ENCODE results near the gene OR56A4. TPM values are rescaled to one million over a fixed set of nuclear protein-coding genes. Genes with fewer than 3 reads are reported as not detected.
"Not testable (repeated sequence)": the region's sequence is repeated elsewhere in the genome, so short reads cannot be mapped to it uniquely, and the experiment has no call there.

OR56A4 gene
- total RNA-seq, 1 experiment from 2014 or later: not detected

DNA sequence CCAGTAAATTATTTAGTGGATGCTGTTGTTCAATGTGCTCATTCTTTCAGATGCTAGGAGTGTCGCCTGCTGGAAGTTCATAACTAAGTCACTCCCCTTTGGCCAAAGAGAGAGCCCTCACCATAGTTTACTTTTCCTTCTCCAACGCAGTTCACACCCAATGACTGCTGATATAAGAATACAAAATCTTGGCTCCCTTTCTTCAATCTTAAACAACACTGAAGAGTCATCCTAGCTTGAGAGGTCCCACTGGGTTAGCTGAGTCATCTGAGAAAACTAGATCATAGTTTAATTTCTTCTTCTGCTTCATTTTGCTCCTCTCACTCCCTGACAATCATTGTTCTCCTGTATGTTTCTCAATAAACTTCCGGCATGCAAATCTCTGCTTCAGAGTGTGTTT, 14.6 kb downstream of the OR56A4 start:
- H3K4me1 ChIP-seq (replicated peaks): no peaks in the 10 kb centered on the region
- no peaks in the 10 kb centered on the region for H3K27me3 ChIP-seq (replicated peaks)
- H3K4me3 ChIP-seq: no peak overlapping the region
- H3K9me3 ChIP-seq (replicated peaks): no peaks in the 10 kb centered on the region
- H3K27ac ChIP-seq: no peak overlapping the region
- DNase-seq (ENCODE audit: low read depth in 1 of 2, low spot score in 2 of 2): no peak
- H3K36me3 ChIP-seq: no peaks in the 10 kb centered on the region

DNA sequence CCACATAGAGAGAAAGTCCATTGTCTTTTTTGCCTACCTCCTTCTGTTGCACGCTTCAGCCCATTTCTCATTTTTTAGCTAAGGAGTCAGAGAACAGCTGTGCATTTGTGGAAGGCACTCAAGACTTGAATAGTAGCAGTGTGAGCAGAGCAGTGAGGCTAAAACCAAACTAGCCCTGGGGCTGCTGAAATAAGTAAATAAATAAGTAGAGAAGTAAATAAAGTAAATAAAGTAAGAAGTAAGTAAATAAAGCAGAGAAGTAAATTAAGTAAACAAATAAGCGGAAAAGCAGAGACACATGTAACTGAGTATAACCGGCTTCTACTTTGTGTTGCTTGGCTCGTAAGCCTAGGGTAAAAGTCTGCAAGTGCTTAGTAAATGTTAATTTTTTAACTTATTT, 17.5 kb downstream of the OR56A4 start:
- H3K27ac ChIP-seq: no peak overlapping the region
- H3K27me3 ChIP-seq (replicated peaks): no peaks in the 10 kb centered on the region
- no peaks in the 10 kb centered on the region for H3K36me3 ChIP-seq
- no peak for DNase-seq (ENCODE audit: low read depth in 1 of 2, low spot score in 2 of 2)
- H3K4me3 ChIP-seq: no peak overlapping the region
- H3K9me3 ChIP-seq (replicated peaks): no peaks in the 10 kb centered on the region
- no peaks in the 10 kb centered on the region for H3K4me1 ChIP-seq (replicated peaks)

DNA sequence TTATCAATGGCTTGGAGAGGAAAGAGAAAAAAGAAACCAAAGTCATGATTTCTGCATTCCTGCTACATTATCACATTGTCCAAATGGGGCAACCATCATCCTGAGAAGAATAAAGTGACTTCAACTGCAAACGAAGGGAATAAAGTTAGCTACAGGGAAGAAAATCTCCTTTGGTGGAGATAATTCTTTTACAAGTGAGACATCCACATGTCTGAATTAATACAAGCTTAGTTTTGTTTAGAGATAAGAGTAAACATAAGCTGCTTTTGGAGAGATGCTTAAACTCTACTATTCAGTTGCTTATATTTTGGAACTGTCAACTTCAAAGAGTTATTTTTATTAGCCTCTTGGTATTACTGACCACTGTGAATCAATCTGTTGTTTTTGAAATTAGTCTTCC, 19.9 kb downstream of the OR56A4 start, which contains the start of gene OR52L1:
Gene OR52L1 (minus strand): TSS at position 101 of the 400 bp plus-strand sequence. CDS start 55 bp downstream, at position 46.
- DNase-seq (ENCODE audit: low read depth in 1 of 2, low spot score in 2 of 2): no peak
- Histone ChIP-seq H3K4me1 (replicated peaks) (no peaks in the 10 kb centered on the region), H3K4me3 (no peak within 1 kb of the TSS), H3K27ac (no peak within 1 kb of the TSS), H3K27me3 (replicated peaks) (no peaks in the 10 kb centered on the region), H3K9me3 (replicated peaks) (no peaks in the 10 kb centered on the region), H3K36me3 (no peaks in the 10 kb centered on the region)

DNA sequence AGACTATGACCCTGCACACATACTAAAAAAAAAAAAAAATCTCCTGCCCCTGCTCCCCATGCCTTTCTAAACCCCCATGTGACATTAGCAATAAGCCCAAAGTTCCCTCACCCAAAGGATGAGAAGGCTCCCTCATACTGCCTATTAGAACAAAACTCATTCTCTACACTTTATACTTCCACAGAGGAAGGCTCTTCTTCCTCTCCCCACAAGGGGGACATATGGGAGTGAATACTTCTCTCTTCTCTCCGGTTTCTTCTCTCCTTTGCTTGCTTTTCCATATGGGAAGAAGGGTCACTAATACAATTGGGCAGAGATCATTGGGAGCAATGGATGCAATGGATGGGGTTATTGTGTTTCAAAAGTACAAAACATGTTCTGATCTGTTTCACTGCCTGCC, 23.3 kb downstream of the OR56A4 start:
- Histone ChIP-seq H3K4me3 (no peak overlapping the region), H3K27ac (no peak overlapping the region), H3K4me1 (replicated peaks) (no peaks in the 10 kb centered on the region), H3K9me3 (replicated peaks) (no peaks in the 10 kb centered on the region), H3K36me3 (no peaks in the 10 kb centered on the region), H3K27me3 (replicated peaks) (no peaks in the 10 kb centered on the region)
- DNase-seq (ENCODE audit: low read depth in 1 of 2, low spot score in 2 of 2): no peak

DNA sequence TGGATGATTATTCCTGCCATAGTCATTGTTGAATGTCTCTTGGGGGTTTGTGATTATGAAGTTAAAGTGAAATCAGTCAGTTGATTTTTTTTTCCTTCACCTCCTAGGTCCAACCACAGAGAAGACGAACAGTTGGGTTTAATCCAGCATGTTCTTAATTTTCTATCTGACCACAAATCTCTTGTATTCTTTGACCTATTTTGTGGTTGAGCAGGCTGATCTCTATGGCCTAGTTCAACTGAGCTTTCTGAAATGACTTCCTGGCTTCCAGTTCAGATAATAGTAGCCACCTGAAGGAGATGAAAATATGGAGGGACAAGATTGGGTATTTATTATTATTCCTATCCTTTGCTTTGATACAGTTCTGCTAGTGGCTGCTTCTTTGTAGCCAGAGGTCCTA, 33.2 kb downstream of the OR56A4 start:
- H3K27ac ChIP-seq: no peak overlapping the region
- no peaks in the 10 kb centered on the region for H3K9me3 ChIP-seq (replicated peaks)
- no peaks in the 10 kb centered on the region for H3K27me3 ChIP-seq (replicated peaks)
- no peak overlapping the region for H3K4me3 ChIP-seq
- H3K4me1 ChIP-seq (replicated peaks): no peaks in the 10 kb centered on the region
- no peak for DNase-seq (ENCODE audit: low read depth in 1 of 2, low spot score in 2 of 2)
- no peaks in the 10 kb centered on the region for H3K36me3 ChIP-seq

GRCh38 chr11:5968394-5968793, 38.4 kb downstream of the OR56A4 start, which contains the start of gene OR56A5:
OR56A5 (minus strand) TSS chr11:5968494; CDS start chr11:5968494, 0 bp downstream.
- no peaks in the 10 kb centered on the region for H3K36me3 ChIP-seq
- H3K9me3 ChIP-seq (replicated peaks): no peaks in the 10 kb centered on the region
- H3K4me3 ChIP-seq: no peak within 1 kb of the TSS
- no peaks in the 10 kb centered on the region for H3K4me1 ChIP-seq (replicated peaks)
- H3K27me3 ChIP-seq (replicated peaks): no peaks in the 10 kb centered on the region
- no peak for DNase-seq (ENCODE audit: low read depth in 1 of 2, low spot score in 2 of 2)
- H3K27ac ChIP-seq: no peak within 1 kb of the TSS

GRCh38 chr11:5967708-5968107, 39.0 kb downstream of the OR56A4 start:
- no peak overlapping the region for H3K27ac ChIP-seq
- no peaks in the 10 kb centered on the region for H3K4me1 ChIP-seq (replicated peaks)
- H3K27me3 ChIP-seq (replicated peaks): no peaks in the 10 kb centered on the region
- H3K36me3 ChIP-seq: no peaks in the 10 kb centered on the region
- DNase-seq (ENCODE audit: low read depth in 1 of 2, low spot score in 2 of 2): no peak
- H3K4me3 ChIP-seq: no peak overlapping the region
- H3K9me3 ChIP-seq (replicated peaks): no peaks in the 10 kb centered on the region

DNA sequence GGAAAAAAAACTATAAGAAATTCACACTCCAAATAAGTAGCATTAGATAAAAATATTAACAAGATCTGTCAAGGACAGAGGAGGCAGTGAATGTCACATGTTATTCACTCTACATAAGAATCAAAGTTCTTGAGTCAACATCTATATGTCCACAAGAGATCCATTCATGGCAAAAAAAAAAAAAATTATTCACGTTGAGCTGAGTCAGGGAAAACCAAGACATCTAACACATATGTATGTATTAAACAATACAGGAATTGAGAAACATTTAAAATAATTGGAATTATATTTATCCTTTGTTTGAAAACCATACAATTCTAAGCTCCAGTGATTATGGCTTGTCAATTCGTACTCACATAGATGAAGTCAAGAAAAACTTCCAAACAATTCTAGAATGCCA, 39.8 kb downstream of the OR56A4 start:
- DNase-seq (ENCODE audit: low read depth in 1 of 2, low spot score in 2 of 2): no peak
- H3K4me1 ChIP-seq (replicated peaks): no peaks in the 10 kb centered on the region
- no peaks in the 10 kb centered on the region for H3K36me3 ChIP-seq
- H3K27me3 ChIP-seq (replicated peaks): no peaks in the 10 kb centered on the region
- H3K9me3 ChIP-seq (replicated peaks): no peaks in the 10 kb centered on the region
- no peak overlapping the region for H3K4me3 ChIP-seq
- H3K27ac ChIP-seq: no peak overlapping the region

- not testable (repeated sequence) for H3K9me3 ChIP-seq (replicated peaks); H3K4me1 ChIP-seq (replicated peaks); DNase-seq (ENCODE audit: low read depth in 1 of 2, low spot score in 2 of 2); H3K27me3 ChIP-seq (replicated peaks); H3K36me3 ChIP-seq; H3K27ac ChIP-seq; H3K4me3 ChIP-seq
Measured at GRCh38 chr11:5960704-5961320, 45.9 kb downstream of the OR56A4 start.

- Histone ChIP-seq H3K4me1 (replicated peaks) (no peaks in the 10 kb centered on the region), H3K27ac (no peak overlapping the region), H3K36me3 (no peaks in the 10 kb centered on the region), H3K27me3 (replicated peaks) (no peaks in the 10 kb centered on the region), H3K4me3 (no peak overlapping the region), H3K9me3 (replicated peaks) (no peaks in the 10 kb centered on the region)
- DNase-seq (ENCODE audit: low read depth in 1 of 2, low spot score in 2 of 2): no peak
Measured at GRCh38 chr11:5955586-5955985, 51.2 kb downstream of the OR56A4 start.

Other genes starting within 250 kb of the OR56A4 start
- not detected in 2 replicates for gene OR52N5, start 223.6 kb downstream of the OR56A4 start, total RNA-seq (2014; rRNA removed; shearing (Covaris generic))
- not detected in 2 replicates for gene OR52N1, start 215.7 kb downstream of the OR56A4 start, total RNA-seq (2014; rRNA removed; shearing (Covaris generic))
- not detected in 2 replicates for gene OR52N2, start 198.0 kb downstream of the OR56A4 start, total RNA-seq (2014; rRNA removed; shearing (Covaris generic))
- gene OR52E6, start 165.0 kb downstream of the OR56A4 start, total RNA-seq (2014; rRNA removed; shearing (Covaris generic)): not detected in 2 replicates
- gene OR52E8, start 149.3 kb downstream of the OR56A4 start, total RNA-seq (2014; rRNA removed; shearing (Covaris generic)): not detected in 2 replicates
- not detected in 2 replicates for gene OR52E4, start 126.3 kb downstream of the OR56A4 start, total RNA-seq (2014; rRNA removed; shearing (Covaris generic))
- gene OR52E5, start 113.7 kb downstream of the OR56A4 start, total RNA-seq (2014; rRNA removed; shearing (Covaris generic)): not detected in 2 replicates
- gene OR56A3, start 64.7 kb downstream of the OR56A4 start, total RNA-seq (2014; rRNA removed; shearing (Covaris generic)): not detected in 2 replicates
- not detected in 2 replicates for gene OR56A5, start 38.5 kb downstream of the OR56A4 start, total RNA-seq (2014; rRNA removed; shearing (Covaris generic))
- gene OR52L1, start 20.0 kb downstream of the OR56A4 start, total RNA-seq (2014; rRNA removed; shearing (Covaris generic)): not detected in 2 replicates
- gene OR56A1, start 23.8 kb upstream of the OR56A4 start, total RNA-seq (2014; rRNA removed; shearing (Covaris generic)): not detected in 2 replicates
- not detected in 2 replicates for gene OR56B4, start 100.7 kb upstream of the OR56A4 start, total RNA-seq (2014; rRNA removed; shearing (Covaris generic))
- gene OR52B2, start 163.4 kb upstream of the OR56A4 start, total RNA-seq (2014; rRNA removed; shearing (Covaris generic)): not detected in 2 replicates
- not detected in 2 replicates for gene OR52W1, start 192.3 kb upstream of the OR56A4 start, total RNA-seq (2014; rRNA removed; shearing (Covaris generic))
- not detected in 2 replicates for gene C11orf42, start 198.6 kb upstream of the OR56A4 start, total RNA-seq (2014; rRNA removed; shearing (Covaris generic))
- 5.6 and 10.0 TPM in 2 replicates for gene FHIP1B, start 227.7 kb upstream of the OR56A4 start, total RNA-seq (2014; rRNA removed; shearing (Covaris generic))
- not detected in 2 replicates for gene CNGA4, start 232.1 kb upstream of the OR56A4 start, total RNA-seq (2014; rRNA removed; shearing (Covaris generic))

Measured in SJSA1 (cell line).